Sigmoid colon (tissue), 4 donors: ENCODE data around the gene GPR148.
"Not testable (repeated sequence)": the region's sequence is repeated elsewhere in the genome, so short reads cannot be mapped to it uniquely, and the experiment has no call there.

Experiments used
- CTCF ChIP-seq, 4 experiments: fragments of 450-650 bp in 3 of 4; fragments of 200-600 bp in 1 of 4; IDR thresholded peaks; one replicate each; pipeline ENCODE4 v1.5.1; 2016 to 2019; ENCODE audit warnings: antibody characterized with exemption in 4 of 4, mild to moderate bottlenecking in 3 of 4, moderate library complexity in 2 of 4
- EP300 ChIP-seq, 4 donors: sonication (generic); formaldehyde crosslinking; IDR thresholded peaks; one replicate each; pipeline ENCODE4 v1.6.1; 2017; ENCODE audit warnings: antibody characterized with exemption in 4 of 4
- POLR2A ChIP-seq, 2 donors: fragments of 450-650 bp; IDR thresholded peaks; one replicate each; pipeline ENCODE4 v1.6.1; 2016; ENCODE audit warnings: antibody characterized with exemption in 2 of 2, mild to moderate bottlenecking in 2 of 2, moderate library complexity in 2 of 2
- POLR2AphosphoS5 ChIP-seq, 4 donors: sonication (generic); formaldehyde crosslinking; IDR thresholded peaks; one replicate each; pipeline ENCODE4 v1.6.1; 2017; ENCODE audit warnings: antibody characterized with exemption in 4 of 4

- TF ChIP-seq CTCF, POLR2A, POLR2AphosphoS5, EP300 (IDR thresholded peaks at IDR 0.05): not testable (repeated sequence)
Observed at GRCh38 chr2:130714795-130715194, 14.1 kb upstream of the GPR148 start.
